Neuronal stem cell (in vitro differentiated cells): Measurements from ENCODE around the gene SERHL2.
"Not testable (repeated sequence)": the region's sequence is repeated elsewhere in the genome, so short reads cannot be mapped to it uniquely, and the experiment has no call there.

Experiments
- DNase-seq: peaks from one replicate; pipeline ENCODE4 v3.0.0-alpha.2; 2013; ENCODE audit warnings: low spot score
- H2AFZ ChIP-seq: one replicate; pipeline ENCODE4 v1.6.1; 2013; ENCODE audit warnings: mild to moderate bottlenecking, low read length, inconsistent platforms
- H2AK5ac ChIP-seq: 2 replicates; pipeline ENCODE4 v1.6.1; 2013; ENCODE audit warnings: low read depth, mild to moderate bottlenecking, inconsistent platforms, low read length, moderate library complexity, mixed read lengths
- H2BK120ac ChIP-seq: 2 replicates; pipeline ENCODE4 v1.6.1; 2013; ENCODE audit warnings: low read depth, mild to moderate bottlenecking, inconsistent platforms, low read length, moderate library complexity, mixed read lengths
- H2BK12ac ChIP-seq: one replicate; pipeline ENCODE4 v1.6.1; 2013; ENCODE audit warnings: low read length, inconsistent platforms
- H2BK15ac ChIP-seq: 2 replicates; pipeline ENCODE4 v1.6.1; 2013; ENCODE audit warnings: mild to moderate bottlenecking, low read length, inconsistent platforms, mixed read lengths
- H2BK5ac ChIP-seq: one replicate; pipeline ENCODE4 v1.6.1; 2013; ENCODE audit warnings: inconsistent platforms, mild to moderate bottlenecking, low read length, moderate library complexity
- H3K14ac ChIP-seq: one replicate; pipeline ENCODE4 v1.6.1; 2013; ENCODE audit warnings: low read length, inconsistent platforms
- H3K18ac ChIP-seq: 2 replicates; pipeline ENCODE4 v1.6.1; 2013; ENCODE audit warnings: low read length, inconsistent platforms
- H3K23ac ChIP-seq: 2 replicates; pipeline ENCODE4 v1.6.1; 2013; ENCODE audit warnings: low read depth, mild to moderate bottlenecking, mixed read lengths, low read length, inconsistent platforms; ENCODE audit not compliant: poor library complexity
- H3K27ac ChIP-seq: replicated peaks from 3 replicates; pipeline ENCODE4 v1.5.1; 2013; ENCODE audit warnings: low read length, inconsistent platforms
- H3K27me3 ChIP-seq, 3 experiments: 2 replicates each; pipeline ENCODE4 v1.6.1; 2013; ENCODE audit warnings: low read length in 3 of 3, mild to moderate bottlenecking in 2 of 3, inconsistent platforms in 1 of 3, low read depth in 1 of 3, mixed read lengths in 1 of 3, moderate library complexity in 1 of 3; ENCODE audit not compliant: control insufficient read depth in 3 of 3, insufficient read depth in 3 of 3
- H3K36me3 ChIP-seq, 2 donors: replicated peaks in 1 of 2; 2 replicates each; pipeline ENCODE4 v1.6.1; 2013; ENCODE audit warnings: low read length in 2 of 2; ENCODE audit not compliant: control insufficient read depth in 2 of 2, insufficient read depth in 2 of 2
- H3K4ac ChIP-seq: 2 replicates; pipeline ENCODE4 v1.6.1; 2013; ENCODE audit warnings: inconsistent platforms, mild to moderate bottlenecking, low read length, moderate library complexity
- H3K4me1 ChIP-seq, 2 donors: 1 replicate in 1 of 2; 2 replicates in 1 of 2; pipeline ENCODE4 v1.6.1; 2013; ENCODE audit warnings: low read length in 2 of 2, low read depth in 1 of 2; ENCODE audit not compliant: control insufficient read depth in 2 of 2, insufficient read depth in 1 of 2
- H3K4me2 ChIP-seq: one replicate; pipeline ENCODE4 v1.6.1; 2013; ENCODE audit warnings: mild to moderate bottlenecking, low read length, inconsistent platforms; ENCODE audit not compliant: insufficient read depth, poor library complexity, severe bottlenecking
- H3K4me3 ChIP-seq, 2 donors: 2 replicates each; pipeline ENCODE4 v1.5.1; 2013; ENCODE audit warnings: low read length in 2 of 2, mild to moderate bottlenecking in 2 of 2, inconsistent platforms in 1 of 2, moderate library complexity in 1 of 2
- H3K79me1 ChIP-seq: one replicate; pipeline ENCODE4 v1.6.1; 2013; ENCODE audit warnings: low read depth, mild to moderate bottlenecking, inconsistent platforms, low read length, moderate library complexity
- H3K9ac ChIP-seq: one replicate; pipeline ENCODE4 v1.6.1; 2013; ENCODE audit warnings: mild to moderate bottlenecking, low read depth, low read length, inconsistent platforms; ENCODE audit not compliant: poor library complexity
- H3K9me3 ChIP-seq, 2 donors: replicated peaks in 1 of 2; 2 replicates each; pipeline versions ENCODE3 to v1.6.1; 2013; ENCODE audit warnings: low read length in 2 of 2, mild to moderate bottlenecking in 2 of 2, inconsistent platforms in 1 of 2, low read depth in 1 of 2, mixed read lengths in 1 of 2, moderate library complexity in 1 of 2; ENCODE audit not compliant: control insufficient read depth in 2 of 2, insufficient read depth in 1 of 2
- H4K8ac ChIP-seq: one replicate; pipeline ENCODE4 v1.6.1; 2013; ENCODE audit warnings: low read depth, mild to moderate bottlenecking, inconsistent platforms, low read length, moderate library complexity
- H4K91ac ChIP-seq: one replicate; pipeline ENCODE4 v1.6.1; 2013; ENCODE audit warnings: low read length, low read depth, mild to moderate bottlenecking, inconsistent platforms; ENCODE audit not compliant: poor library complexity
- WGBS, 2 donors: extraction: QIAGEN DNeasy Blood & Tissue Kit; methylation state at CpG; one replicate each; pipeline ENCODE4 v1.1.7; 2013; ENCODE audit warnings: missing lambda C conversion rate in 2 of 2, mixed read lengths in 1 of 2; ENCODE audit not compliant: insufficient read length in 2 of 2, insufficient replicate concordance in 1 of 2; ENCODE audit errors: extremely low coverage in 2 of 2; 5-methylcytosine and 5-hydroxymethylcytosine counted together

SERHL2 gene

GRCh38 chr22:42603427-42603826 lies 49.7 kb downstream of the SERHL2 start:
- H2BK120ac ChIP-seq: no peak overlapping the region
- H3K9ac ChIP-seq: no peak overlapping the region
- H3K27me3 ChIP-seq: no peaks in the 10 kb centered on the region
- H4K8ac ChIP-seq: no peak overlapping the region
- no peak overlapping the region for H2BK12ac ChIP-seq
- no CpG with 5 or more reads among the region's 2 CpGs for WGBS, 2 donors
- no peak overlapping the region for H3K4ac ChIP-seq
- H4K91ac ChIP-seq: no peak overlapping the region
- no peak overlapping the region for H3K14ac ChIP-seq
- peaks cover 34 to 89% of the 10 kb centered on the region in 2 donors for H3K36me3 ChIP-seq
- no peak overlapping the region for H3K18ac ChIP-seq
- no peak overlapping the region for H3K4me2 ChIP-seq
- H2BK5ac ChIP-seq: no peak overlapping the region
- H3K9me3 ChIP-seq: peaks cover 1 to 6% of the 10 kb centered on the region in 2 donors
- no peak overlapping the region for H2BK15ac ChIP-seq
- no peak overlapping the region for H3K27ac ChIP-seq
- no peak overlapping the region for H2AK5ac ChIP-seq
- H2AFZ ChIP-seq: no peak overlapping the region
- DNase-seq: no peak
- peaks cover 13% of the 10 kb centered on the region for H3K79me1 ChIP-seq
- no peak overlapping the region for H3K4me3 ChIP-seq
- H3K4me1 ChIP-seq: peaks cover under 1 to 7% of the 10 kb centered on the region in 2 donors
- no peak overlapping the region for H3K23ac ChIP-seq

- H3K4ac ChIP-seq: no peak overlapping the region
Observed at GRCh38 chr22:42604403-42604802, 50.6 kb downstream of the SERHL2 start.

GRCh38 chr22:42607641-42608040 lies 53.9 kb downstream of the SERHL2 start:
- H3K4me1 ChIP-seq: peaks cover 13 to 18% of the 10 kb centered on the region in 2 donors
- H2BK5ac ChIP-seq, H2BK12ac ChIP-seq, H4K8ac ChIP-seq, H3K27ac ChIP-seq, H3K4me3 ChIP-seq, H3K9ac ChIP-seq, DNase-seq, H3K4me2 ChIP-seq, H3K9me3 ChIP-seq, H2AFZ ChIP-seq, H3K23ac ChIP-seq, H2BK15ac ChIP-seq, H2AK5ac ChIP-seq, H3K4ac ChIP-seq, H3K18ac ChIP-seq, H3K27me3 ChIP-seq, H2BK120ac ChIP-seq, H4K91ac ChIP-seq, H3K14ac ChIP-seq: not testable (repeated sequence)
- H3K79me1 ChIP-seq: peaks cover 17% of the 10 kb centered on the region
- peaks cover 18 to 79% of the 10 kb centered on the region in 2 donors for H3K36me3 ChIP-seq
- no CpG with 5 or more reads among the region's 31 CpGs for WGBS, 2 donors

More at GRCh38 chr22:42604403-42604802, 50.6 kb downstream of the SERHL2 start:
- no CpG with 5 or more reads among the region's 3 CpGs for WGBS, 2 donors
- Histone ChIP-seq H2BK15ac (no peak overlapping the region), H3K27me3 (no peaks in the 10 kb centered on the region), H3K4me2 (no peak overlapping the region), H4K91ac (no peak overlapping the region), H3K4me1 (peaks cover 10 to 12% of the 10 kb centered on the region in 2 donors), H2BK120ac (no peak overlapping the region), H4K8ac (no peak overlapping the region), H3K18ac (no peak overlapping the region), H2AFZ (no peak overlapping the region), H3K79me1 (peaks cover 13% of the 10 kb centered on the region), H2BK12ac (no peak overlapping the region), H3K27ac (peak overlapping the region; percentile 23), H3K9ac (no peak overlapping the region), H2BK5ac (no peak overlapping the region), H2AK5ac (no peak overlapping the region), H3K14ac (no peak overlapping the region), H3K23ac (no peak overlapping the region), H3K36me3 (peaks cover 27 to 80% of the 10 kb centered on the region in 2 donors), H3K9me3 (peaks cover 1 to 6% of the 10 kb centered on the region in 2 donors), H3K4me3 (no peak overlapping the region)
- DNase-seq: no peak

- Histone ChIP-seq H2AFZ (no peak overlapping the region), H3K23ac (no peak overlapping the region), H3K4me2 (no peak overlapping the region), H3K4ac (no peak overlapping the region), H3K27ac (peak overlapping the region; percentile 88), H3K14ac (no peak overlapping the region), H3K4me1 (peaks cover 16 to 18% of the 10 kb centered on the region in 2 donors), H2BK12ac (no peak overlapping the region), H4K8ac (no peak overlapping the region), H2BK120ac (no peak overlapping the region), H2BK15ac (no peak overlapping the region), H3K4me3 (no peak overlapping the region), H2AK5ac (no peak overlapping the region), H4K91ac (no peak overlapping the region), H3K36me3 (peaks cover 12 to 79% of the 10 kb centered on the region in 2 donors), H3K9me3 (peaks cover 3 to 6% of the 10 kb centered on the region in 2 donors), H3K18ac (no peak overlapping the region), H3K27me3 (no peaks in the 10 kb centered on the region), H3K9ac (no peak overlapping the region), H3K79me1 (peaks cover 17% of the 10 kb centered on the region), H2BK5ac (no peak overlapping the region)
- no peak for DNase-seq
- no CpG with 5 or more reads among the region's 11 CpGs for WGBS, 2 donors
Observed at GRCh38 chr22:42608136-42608822, 54.5 kb downstream of the SERHL2 start.
